Measurements from ENCODE around the gene DGCR6L.
"Not testable (repeated sequence)": the region's sequence is repeated elsewhere in the genome, so short reads cannot be mapped to it uniquely, and the experiment has no call there.

Gene DGCR6L

DNA sequence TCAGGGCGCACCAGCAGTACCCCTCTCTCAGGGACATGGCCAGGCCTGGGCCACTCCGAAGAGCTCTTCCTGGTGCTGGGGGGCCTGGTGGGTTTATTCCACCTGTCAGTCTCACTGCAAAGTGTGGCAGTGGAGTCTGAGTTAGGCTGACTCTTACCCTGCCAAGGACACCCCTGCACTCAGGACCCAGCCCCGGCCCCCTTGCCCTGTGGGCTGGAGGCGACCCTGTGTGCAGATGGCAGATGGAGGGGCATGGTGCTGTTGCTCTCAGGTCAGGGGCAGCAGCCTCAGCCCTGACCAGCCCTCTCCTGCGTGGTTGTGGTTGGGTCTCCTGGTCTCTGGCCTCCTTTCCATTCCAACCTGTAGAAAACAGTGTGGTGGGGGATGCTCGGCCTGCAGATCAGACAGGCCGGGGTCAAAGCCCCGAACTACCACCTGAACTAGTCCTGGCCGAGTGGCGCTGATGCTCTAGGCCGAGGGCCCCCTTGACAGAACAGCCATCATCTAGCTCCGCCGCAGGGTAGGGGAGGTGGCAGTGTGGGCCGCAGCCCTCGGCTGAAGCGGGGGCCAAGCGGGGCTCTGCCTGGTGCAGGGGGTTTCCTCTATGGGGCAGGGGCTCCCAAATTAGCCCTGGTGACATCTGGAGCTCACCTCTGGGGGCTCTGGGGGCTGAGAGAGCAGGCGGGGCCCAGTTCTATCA lies 41.8 kb downstream of the DGCR6L start:
- DNase-seq (ENCODE audit: low read depth in 2 of 2, low spot score in 1 of 2): not testable (repeated sequence)

GRCh38 chr22:20276468-20276867 lies 43.4 kb downstream of the DGCR6L start:
- DNase-seq (ENCODE audit: low read depth in 2 of 2, low spot score in 1 of 2): no peak

- DNase-seq (ENCODE audit: low read depth in 2 of 2, low spot score in 1 of 2): no peak
Observed at GRCh38 chr22:20275836-20276235, 44.0 kb downstream of the DGCR6L start.

DNA sequence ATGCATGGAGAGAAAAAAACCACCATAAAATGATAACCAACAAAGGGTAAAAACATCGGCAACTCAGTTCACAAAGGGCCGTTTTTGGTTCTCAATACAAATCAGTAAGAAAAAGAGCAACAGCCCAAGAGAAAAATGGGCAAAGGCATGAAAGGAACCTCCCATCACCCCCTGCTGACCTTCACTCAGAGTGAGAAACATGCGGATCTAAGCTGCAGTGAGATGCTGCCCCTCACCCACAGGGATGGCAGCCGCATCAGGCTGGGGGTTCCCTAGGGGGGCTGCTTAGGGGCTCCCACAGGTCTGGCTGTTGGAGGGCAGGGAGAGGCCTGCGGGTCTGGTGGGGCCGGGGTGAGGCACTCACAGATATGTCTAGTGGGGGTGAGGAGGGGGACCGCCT lies 44.5 kb downstream of the DGCR6L start:
- not testable (repeated sequence) for DNase-seq (ENCODE audit: low read depth in 2 of 2, low spot score in 1 of 2)

DNA sequence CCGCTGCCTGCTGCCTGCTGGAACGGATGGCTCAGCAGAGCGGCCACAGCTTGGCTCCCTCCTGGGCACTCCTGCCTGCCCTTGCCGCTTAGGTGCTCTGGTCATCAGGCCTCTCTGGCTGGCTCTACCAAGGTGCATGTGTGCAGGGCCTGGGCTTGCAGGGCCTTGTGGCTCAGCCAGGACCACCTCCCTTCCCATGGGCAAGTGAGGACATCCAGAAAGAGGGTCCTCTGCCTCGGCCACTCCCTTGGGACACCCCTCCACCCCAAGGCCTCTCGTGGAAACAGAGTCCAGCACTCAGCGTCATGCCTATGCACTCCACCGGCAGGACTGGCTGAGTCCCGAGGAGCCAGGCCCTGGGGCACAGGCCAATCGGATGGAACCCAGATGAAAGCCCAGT lies 45.5 kb downstream of the DGCR6L start:
- not testable (repeated sequence) for DNase-seq (ENCODE audit: low read depth in 2 of 2, low spot score in 1 of 2)

DNA sequence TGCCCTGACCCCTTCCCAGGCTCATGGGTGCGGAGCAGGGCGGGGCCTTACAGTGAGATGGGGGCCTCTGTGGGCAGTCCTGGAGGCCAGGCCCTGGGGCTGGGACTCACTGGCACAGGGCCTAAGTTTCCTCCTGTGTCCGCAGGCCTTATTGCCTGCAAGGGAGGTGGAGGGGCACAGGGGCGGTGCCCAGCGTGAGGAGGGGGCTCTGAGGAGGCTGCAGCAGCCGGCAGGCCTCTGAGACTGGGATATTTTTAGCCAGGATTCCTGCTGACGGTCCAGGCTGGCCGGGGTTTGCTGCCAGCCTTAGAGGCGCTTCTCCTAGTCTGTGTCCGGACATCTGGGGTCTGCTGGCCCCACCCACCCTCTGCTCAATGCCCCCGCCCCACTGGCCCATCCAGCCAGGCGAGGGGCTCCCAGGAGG lies 46.1 kb downstream of the DGCR6L start:
- DNase-seq (ENCODE audit: low read depth in 2 of 2, low spot score in 1 of 2): no peak

DNA sequence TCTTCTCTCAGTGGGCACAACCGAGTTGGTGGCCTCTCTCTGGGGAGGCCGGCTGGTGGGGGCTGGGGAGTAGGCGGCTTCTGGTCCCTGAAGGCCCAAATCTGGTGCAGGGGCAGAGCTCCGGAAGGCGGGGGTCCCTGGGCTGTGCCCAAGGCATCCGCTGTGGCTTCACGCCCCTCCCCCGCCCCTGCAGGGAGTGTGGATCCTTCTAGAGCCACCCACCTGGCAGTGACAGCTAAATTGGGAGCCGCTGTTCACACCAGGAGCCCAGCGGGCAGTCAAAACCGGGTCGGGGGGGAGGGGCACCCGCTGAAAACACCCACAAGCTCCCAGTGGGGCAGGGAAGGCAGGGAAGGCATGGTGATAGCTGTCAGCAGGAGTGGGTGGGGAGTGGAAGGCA lies 47.2 kb downstream of the DGCR6L start:
- no peak for DNase-seq (ENCODE audit: low read depth in 2 of 2, low spot score in 1 of 2)

DNA sequence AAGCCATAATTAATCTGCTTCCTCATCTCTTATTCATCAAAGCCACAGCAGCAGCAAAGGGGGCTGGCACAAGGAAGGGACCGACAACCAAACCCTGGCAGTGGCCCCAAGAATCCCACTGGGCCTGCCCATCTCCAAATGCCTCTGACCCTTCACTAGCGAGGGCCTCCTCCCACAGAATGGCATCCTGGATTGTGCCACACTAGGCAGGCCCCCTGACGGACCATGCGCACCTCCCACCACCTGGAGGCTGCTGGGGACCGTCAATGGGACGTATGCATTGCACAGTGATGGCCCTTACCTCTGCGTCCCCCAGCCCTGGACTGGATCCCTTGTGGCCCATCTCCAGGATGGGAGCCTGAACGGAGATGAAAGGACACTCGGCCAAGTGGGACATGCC lies 47.7 kb downstream of the DGCR6L start:
- no peak for DNase-seq (ENCODE audit: low read depth in 2 of 2, low spot score in 1 of 2)

DNA sequence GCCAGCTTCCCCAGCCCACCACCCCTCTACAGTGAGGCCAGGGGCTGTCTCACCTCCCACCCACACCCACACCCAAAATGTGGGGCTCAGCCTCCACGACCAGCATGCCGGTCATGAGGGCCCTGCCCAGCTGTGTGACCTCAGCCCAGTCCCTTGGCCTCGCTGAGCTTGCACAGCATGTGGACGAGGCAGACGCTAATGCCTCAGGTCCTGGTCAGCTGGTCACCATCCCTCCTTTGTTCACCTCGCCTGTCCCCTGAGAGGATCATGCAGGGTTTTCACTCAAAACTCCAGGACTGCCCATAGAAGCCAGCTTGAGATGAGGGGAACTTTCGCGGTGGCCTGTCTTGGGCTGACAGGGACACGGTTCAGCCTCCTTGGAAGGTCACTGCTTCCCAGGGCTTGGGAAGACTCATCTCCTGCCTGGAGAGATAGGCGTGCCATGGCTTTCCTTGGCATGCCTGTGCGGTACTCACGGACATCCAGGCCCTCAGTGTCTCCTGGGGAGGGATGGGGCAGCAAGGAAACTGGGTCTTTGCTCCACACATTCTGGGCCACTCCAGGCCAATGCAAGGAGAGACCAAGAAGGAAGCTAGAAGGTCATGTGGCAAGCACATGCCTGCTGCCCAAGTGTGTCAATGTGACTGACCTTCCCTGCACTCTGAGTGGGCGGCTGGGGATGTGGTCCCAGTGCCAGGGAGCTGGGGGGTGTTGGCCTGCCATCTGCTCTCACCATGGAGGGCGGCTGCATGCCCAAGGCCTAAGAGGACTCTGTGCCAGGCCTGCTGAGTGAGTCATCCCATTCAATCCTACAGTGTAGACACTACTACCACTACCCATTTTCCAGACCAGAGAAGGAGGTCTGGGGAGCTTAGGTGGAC lies 48.5 kb downstream of the DGCR6L start:
- no peak for DNase-seq (ENCODE audit: low read depth in 2 of 2, low spot score in 1 of 2)

DNA sequence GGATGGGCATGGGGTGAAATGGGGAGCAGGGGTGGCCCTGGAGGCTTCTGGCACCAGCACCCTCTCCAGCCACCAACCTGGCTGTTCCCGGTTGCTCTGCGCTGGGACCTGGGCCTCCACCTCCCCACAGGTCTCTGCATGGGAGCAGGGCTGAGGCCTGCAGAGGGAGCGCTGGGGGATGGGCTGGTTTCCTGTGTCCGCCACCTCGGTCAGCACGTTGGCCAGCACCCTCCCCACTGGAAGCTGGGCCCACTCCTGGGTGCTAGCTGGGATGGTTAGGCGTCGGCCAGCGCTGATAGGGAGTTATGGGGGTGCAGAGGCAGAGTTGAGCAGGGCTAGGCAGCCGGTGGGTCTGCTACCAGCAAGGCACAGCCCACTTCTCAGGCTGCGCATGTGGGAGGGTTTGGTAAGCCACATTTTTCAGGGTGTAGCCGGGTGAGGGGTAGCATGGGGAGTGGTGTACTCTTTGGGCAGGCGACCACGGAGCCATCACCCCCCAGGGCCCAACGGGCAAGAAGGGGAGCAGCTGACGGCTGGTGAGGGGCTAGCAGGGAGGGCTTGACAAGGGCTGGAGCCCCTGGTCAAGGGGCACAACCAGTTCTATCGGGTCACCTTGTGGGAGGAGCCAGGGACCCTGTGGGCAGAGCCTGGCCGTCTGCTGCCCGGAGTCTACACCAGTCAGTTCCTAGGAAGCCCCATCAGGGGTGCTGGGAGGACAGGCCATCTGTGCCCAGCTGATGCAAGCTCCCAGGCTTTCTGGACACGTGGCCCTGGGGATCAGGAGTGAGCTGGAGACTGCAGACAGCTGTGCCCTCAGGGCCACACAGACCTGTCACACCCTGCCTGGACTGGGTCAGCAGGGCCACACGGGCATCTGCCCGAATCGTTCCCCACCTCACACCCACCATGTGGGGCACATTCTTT lies 49.4 kb downstream of the DGCR6L start:
- not testable (repeated sequence) for DNase-seq (ENCODE audit: low read depth in 2 of 2, low spot score in 1 of 2)

DNA sequence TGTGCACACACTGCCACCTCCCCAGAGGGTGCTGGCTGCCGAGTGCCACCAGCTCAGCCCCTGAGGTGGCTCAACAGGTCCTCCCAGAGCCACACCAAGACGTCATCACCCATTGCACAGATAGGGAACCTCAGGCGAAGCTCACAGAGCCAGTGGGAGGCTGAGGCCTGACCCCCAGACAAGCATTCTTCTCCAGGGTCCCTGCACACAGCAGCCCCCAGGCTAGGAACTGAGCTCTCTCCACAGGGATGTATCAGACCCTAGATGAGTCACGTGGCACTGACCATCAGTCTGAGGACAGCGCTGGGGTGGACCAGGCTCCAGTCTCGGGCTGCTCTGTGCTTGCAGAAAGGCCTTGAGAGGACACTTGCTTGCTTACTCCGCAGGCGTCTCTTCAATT lies 50.2 kb downstream of the DGCR6L start:
- DNase-seq (ENCODE audit: low read depth in 2 of 2, low spot score in 1 of 2): not testable (repeated sequence)

DNA sequence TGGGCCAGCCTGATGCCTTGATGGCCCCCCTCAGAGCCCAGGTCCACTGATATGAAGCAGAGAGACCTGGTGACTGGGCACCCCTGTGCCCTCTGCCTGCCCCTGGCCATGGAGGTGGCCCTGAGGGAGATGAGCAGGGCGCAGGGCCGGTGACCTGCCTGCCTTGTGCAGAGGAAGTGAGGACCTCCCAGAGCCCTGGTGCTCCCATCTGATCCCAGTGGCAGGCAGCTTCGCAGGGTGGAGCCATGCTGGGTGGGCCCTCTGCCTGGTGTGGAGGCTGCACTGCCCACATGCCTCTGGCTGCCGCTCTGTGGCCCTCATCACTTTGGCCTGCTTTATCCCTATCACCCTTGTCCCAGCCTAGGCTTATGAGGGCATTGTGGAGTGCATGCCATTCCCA lies 50.7 kb downstream of the DGCR6L start:
- not testable (repeated sequence) for DNase-seq (ENCODE audit: low read depth in 2 of 2, low spot score in 1 of 2)

- peak in 1 of 2 donors; percentile 29 for DNase-seq (ENCODE audit: low read depth in 2 of 2, low spot score in 1 of 2)
Observed at GRCh38 chr22:20268279-20269012, 51.4 kb downstream of the DGCR6L start, which contains the start of gene RTN4R. TSS of gene RTN4R (minus strand) at chr22:20268318. CDS start at chr22:20268092, 226 bp downstream.

DNA sequence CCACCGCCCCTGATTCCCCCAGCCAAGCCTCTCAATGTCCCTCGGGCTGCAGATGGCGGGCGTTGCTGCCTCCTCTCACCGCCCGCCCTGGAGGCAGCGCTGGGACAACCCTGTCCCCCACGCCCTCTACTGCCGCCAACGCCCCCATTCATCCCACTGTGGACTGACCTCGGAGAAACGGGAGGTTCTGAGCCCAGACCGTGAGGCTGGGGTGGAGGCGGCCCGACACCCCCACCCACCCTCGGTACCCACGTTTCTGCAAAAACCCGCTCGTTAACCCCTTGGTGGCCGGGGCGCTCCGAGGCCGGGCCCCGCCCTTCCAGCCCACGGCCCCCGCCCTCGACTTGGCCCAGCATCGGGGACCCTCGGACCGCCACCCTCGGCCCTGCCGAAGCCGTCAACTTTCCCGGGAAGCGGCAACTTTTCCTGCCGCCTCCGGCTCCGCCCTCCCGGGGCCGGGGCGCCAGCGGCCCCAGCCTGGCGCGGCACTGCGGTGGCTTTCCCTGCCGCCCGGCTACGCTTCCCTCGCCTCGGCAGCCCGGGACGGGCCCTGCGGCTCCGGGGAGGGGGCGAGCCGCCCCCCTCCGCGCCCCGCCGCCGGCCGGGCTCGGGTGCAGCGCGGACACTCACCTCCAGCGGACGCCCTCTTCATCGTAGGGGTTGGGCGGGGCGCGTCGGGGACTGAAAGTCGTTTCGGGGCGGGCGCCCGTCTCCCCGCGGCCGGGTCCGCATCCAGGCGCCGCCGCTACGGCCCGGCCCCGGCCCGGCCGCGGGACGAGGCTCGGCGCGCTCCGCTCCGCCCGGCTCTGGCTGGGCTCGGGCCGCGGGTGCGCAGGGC lies 52.2 kb downstream of the DGCR6L start:
- no peak for DNase-seq (ENCODE audit: low read depth in 2 of 2, low spot score in 1 of 2)

GRCh38 chr22:20266667-20267440 lies 53.0 kb downstream of the DGCR6L start:
- not testable (repeated sequence) for DNase-seq (ENCODE audit: low read depth in 2 of 2, low spot score in 1 of 2)

DNA sequence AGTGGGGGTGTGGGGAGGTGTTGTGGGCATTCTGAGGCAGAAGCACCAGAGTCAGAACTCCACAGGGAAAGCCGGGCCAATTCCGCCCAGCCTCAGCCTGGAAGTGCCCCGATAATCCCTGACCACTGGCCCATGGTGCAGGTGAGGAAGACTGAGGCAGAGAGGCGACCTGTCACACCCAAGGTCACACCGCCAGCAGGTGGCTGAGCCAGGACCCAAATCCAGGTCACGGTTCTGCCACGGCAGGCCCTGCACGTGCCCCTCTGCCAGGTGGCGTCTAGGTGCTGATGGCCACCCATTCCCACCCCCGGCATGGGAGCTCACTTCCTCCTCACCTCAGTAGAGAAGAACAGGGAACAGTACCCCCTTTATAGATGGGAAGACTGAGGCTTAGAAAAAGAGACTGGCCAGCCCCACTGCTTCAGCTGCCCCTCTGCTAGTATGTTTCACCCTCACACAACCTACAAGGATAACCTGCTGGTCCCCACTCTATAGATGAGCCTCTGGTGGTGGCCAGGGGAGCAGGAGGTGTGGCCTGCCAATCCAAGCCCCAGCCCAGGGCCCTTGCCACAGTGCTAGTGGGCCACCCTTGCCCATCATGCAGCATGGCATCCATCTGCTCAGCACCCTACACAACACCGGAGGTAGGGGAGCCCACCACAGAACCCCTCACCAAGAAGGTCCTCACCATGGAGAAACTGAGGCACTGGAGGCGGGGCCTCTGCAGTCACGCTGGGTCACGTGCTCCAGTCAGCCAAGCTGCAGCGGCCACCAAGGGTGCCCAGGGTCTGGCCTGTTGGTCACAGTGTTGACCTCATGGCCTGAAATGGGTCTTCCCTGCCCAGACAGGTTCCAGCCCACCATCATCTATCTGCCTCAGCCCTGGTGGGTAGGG lies 53.8 kb downstream of the DGCR6L start:
- DNase-seq (ENCODE audit: low read depth in 2 of 2, low spot score in 1 of 2): not testable (repeated sequence)

DNA sequence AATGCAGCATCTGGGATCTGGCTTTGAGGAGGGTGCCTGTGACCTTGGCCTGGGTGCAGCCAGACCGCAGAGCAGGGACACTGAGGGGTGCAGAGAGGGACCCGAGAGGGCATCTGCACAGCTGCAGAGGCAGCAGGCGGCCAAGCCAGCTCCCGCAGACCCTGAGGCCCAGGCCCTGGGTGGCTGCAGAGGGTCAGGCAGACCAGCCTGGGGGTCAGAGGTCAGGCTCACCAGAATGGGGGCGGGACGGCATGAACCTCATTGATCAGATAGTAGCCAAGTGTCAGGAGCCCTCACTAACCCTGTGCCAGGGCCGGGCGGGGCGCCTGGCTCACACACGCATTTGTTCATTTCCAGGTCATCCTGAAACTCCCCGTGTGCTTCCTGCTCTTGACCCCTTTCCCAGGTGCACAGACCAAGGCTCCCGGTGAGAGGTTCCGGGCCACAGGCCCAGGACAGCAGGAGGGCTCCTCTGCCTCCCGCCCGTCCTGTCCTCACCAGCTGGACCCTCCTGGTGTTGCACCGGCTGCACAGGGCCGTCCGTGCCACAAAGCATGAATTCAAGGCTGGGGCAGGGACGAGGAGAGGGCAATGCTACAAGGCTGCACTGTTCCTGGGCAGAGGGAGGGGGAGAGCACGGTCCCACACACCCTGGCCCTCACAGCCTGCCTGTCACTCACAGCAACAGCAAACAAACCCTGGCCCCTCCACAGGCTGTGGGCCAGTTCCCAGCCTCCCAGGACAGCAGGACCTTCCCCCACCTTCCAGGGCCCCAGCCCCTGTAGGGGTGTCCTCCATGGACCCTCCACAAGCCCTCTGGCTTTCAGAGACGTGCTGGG lies 55.0 kb downstream of the DGCR6L start:
- no peak for DNase-seq (ENCODE audit: low read depth in 2 of 2, low spot score in 1 of 2)

All from stimulated activated CD8-positive, alpha-beta memory T cell treated with anti-CD3 and anti-CD28 coated beads, Interleukin-4, amount 100 ng/mL, for 1 hour (primary cell).